ENCODE measurements around the gene CHD6.

GRCh38 chr20:41394931-41395666 is 223.1 kb downstream of the CHD6 start:
- TF ChIP-seq EZH2phosphoT487 (IDR thresholded peaks at IDR 0.05; ENCODE audit: insufficient read depth, low read depth) (no peak), EZH2 (IDR thresholded peaks at IDR 0.05; ENCODE audit: insufficient read depth, poor library complexity, severe bottlenecking) (no peak)
